Gastrocnemius medialis (tissue), 4 donors: ENCODE results near the gene HOXB8. TPM values are rescaled to one million over a fixed set of nuclear protein-coding genes. Genes with fewer than 3 reads are reported as not detected.

Source experiments
- ATAC-seq, 2 donors: fragments of 150-250 bp; one replicate each; pipeline ENCODE4 v1.9.1; 2016
- DNase-seq, 2 donors: peaks; one replicate each; pipeline ENCODE4 v3.0.0-alpha.2; 2019
- H3K27ac ChIP-seq, 4 donors: fragments of 200-600 bp; sonication (generic); 1 replicate in 1 of 4; 2 replicates in 3 of 4; pipeline ENCODE4 v1.5.1; 2016 to 2018; ENCODE audit warnings: mild to moderate bottlenecking in 2 of 4, moderate library complexity in 1 of 4
- H3K27me3 ChIP-seq, 3 donors: fragments of 200-600 bp; sonication (generic) in 2 of 3; 1 replicate in 1 of 3; 2 replicates in 2 of 3; pipeline versions ENCODE4 v1.5.1 to v1.6.0; 2016 to 2019; ENCODE audit warnings: mild to moderate bottlenecking in 1 of 3, moderate library complexity in 1 of 3
- H3K36me3 ChIP-seq, 2 donors: fragments of 200-600 bp; sonication (generic) in 1 of 2; one replicate each; pipeline ENCODE4 v1.5.1; 2017 to 2018
- H3K4me1 ChIP-seq, 2 donors: fragments of 200-600 bp; sonication (generic) in 1 of 2; one replicate each; pipeline ENCODE4 v1.5.1; 2016 to 2017; ENCODE audit warnings: mild to moderate bottlenecking in 2 of 2
- H3K4me3 ChIP-seq, 4 donors: fragments of 200-600 bp; sonication (generic) in 3 of 4; 1 replicate in 1 of 4; 2 replicates in 3 of 4; pipeline ENCODE4 v1.5.1; 2016 to 2019; ENCODE audit warnings: mild to moderate bottlenecking in 2 of 4
- H3K9me3 ChIP-seq, 3 donors: fragments of 200-600 bp; sonication (generic) in 2 of 3; 1 replicate in 1 of 3; 2 replicates in 2 of 3; pipeline ENCODE4 v1.5.1; 2016 to 2019
- POLR2A ChIP-seq, 2 donors: fragments of 450-650 bp; IDR thresholded peaks; one replicate each; pipeline ENCODE4 v1.6.1; 2017; ENCODE audit warnings: antibody characterized with exemption in 2 of 2, mild to moderate bottlenecking in 2 of 2, moderate library complexity in 2 of 2
- in situ Hi-C, 4 donors: fragments of 200-750 bp; cut with MboI; loops; one replicate each; pipeline versions ENCODE4 v1.15.0 to v1.8.0; 2017; ENCODE audit warnings: low sequenced_read_pairs in 4 of 4
- intact Hi-C: fragments of 100-400 bp; cut with DNase I; formaldehyde crosslinking; loops from one replicate; pipeline ENCODE4 v1.15.1; 2023; ENCODE audit warnings: low total_unique reads
- total RNA-seq, 4 donors: library from RNA; depleted of rRNA; stranded (reverse); fragments of >200 nt; gene quantifications; one replicate each; pipeline versions ENCODE4 v1.1.0 to v1.2.3, GENCODE V29; 2016
- TF ChIP-seq, protein P1 (sequence below), 5 experiments: fragments of 450-650 bp in 3 of 5; fragments of 200-600 bp in 2 of 5; sonication (generic) in 2 of 5; IDR thresholded peaks in 4 of 5; conservative IDR thresholded peaks in 1 of 5; 1 replicate in 4 of 5; 2 replicates in 1 of 5; pipeline ENCODE4 v1.5.1; 2016 to 2019; ENCODE audit warnings: antibody characterized with exemption in 5 of 5, mild to moderate bottlenecking in 3 of 5, moderate library complexity in 3 of 5

HOXB8 gene
- total RNA-seq, 4 donors from 2014 or later, result 0.27 TPM; not detected in 3

DNA sequence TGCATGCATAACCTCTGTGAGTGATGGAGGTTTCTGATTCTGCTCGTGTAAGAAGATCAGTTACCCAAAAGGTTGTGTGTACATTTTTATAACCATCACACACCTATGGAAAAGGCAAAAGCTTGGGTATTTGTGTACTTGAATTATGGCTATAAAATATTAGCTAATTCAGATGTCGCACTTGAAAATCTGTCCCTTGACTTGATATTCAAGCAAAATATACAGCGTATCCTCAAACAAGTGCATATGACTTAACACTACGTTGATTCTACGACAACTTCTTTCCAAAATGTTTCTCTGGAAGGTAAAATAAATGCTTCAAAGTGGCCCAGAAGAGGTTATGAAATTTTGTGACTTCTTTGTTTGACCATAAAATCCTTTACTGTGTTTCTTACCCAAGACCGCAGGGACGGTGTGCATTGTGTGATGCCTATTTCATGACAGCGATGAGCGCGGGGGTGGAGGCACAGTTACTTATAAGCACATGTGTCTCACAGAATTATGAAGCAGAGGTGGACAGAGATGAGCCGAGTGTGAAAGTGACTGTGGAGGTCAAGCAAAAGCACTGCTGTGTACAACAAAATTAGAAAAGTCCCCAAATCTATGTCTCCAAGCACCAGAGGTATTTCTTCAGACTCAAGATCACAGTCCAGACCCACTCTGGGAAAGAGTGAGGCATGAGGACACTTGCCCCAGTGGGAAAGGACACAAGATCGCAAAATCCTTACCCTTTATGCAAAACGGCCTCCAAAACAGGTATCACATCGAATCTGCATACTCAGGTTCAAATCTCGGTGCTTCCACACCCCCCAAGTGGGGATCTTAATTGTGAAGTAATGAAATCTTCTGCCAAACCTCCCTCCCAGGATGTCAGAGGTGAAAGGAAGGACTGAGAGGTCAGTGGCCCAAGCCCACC is 15.2 kb upstream of the HOXB8 start:
- in situ Hi-C loops (loop anchor here in 1 of 4 donors (25.0 kb wide), 1 partner anchor 107 kb away; the partner anchor contains the start of gene HOXB13), intact Hi-C loops (no loop called here)
- H3K4me1 ChIP-seq, result peaks cover 11 to 20% of the 10 kb centered on the region in 2 donors
- no peak for TF ChIP-seq POLR2A (IDR thresholded peaks at IDR 0.05)
- TF ChIP-seq, protein P1, sequence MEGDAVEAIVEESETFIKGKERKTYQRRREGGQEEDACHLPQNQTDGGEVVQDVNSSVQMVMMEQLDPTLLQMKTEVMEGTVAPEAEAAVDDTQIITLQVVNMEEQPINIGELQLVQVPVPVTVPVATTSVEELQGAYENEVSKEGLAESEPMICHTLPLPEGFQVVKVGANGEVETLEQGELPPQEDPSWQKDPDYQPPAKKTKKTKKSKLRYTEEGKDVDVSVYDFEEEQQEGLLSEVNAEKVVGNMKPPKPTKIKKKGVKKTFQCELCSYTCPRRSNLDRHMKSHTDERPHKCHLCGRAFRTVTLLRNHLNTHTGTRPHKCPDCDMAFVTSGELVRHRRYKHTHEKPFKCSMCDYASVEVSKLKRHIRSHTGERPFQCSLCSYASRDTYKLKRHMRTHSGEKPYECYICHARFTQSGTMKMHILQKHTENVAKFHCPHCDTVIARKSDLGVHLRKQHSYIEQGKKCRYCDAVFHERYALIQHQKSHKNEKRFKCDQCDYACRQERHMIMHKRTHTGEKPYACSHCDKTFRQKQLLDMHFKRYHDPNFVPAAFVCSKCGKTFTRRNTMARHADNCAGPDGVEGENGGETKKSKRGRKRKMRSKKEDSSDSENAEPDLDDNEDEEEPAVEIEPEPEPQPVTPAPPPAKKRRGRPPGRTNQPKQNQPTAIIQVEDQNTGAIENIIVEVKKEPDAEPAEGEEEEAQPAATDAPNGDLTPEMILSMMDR (IDR thresholded peaks at IDR 0.05 in 4 of 5, conservative IDR thresholded peaks at IDR 0.05 in 1 of 5), result no peak
- no peak overlapping the region for H3K4me3 ChIP-seq
- no peak overlapping the region for H3K27ac ChIP-seq
- peaks cover 95 to 100% (median 98%) of the 10 kb centered on the region in 3 donors for H3K27me3 ChIP-seq
- no peaks in the 10 kb centered on the region for H3K36me3 ChIP-seq
- no peaks in the 10 kb centered on the region for H3K9me3 ChIP-seq
- DNase-seq (no peak), ATAC-seq (no peak)

DNA sequence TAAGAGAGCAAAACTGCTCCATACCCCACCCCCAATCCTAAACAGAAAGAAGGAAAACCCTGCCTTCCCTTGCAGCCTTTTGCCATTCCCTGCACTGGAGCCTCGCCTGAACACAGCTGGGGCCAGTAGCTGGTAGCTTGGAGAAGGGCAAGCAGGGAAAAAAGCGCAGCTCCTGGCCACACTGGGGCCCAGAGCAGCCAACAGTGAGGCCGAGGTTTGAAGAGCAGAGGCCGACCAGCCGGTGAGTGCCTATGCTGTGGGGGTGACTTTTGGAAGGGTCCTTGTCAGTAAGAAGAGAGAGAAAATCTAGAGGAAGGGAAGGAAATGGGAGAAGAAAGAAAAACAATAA is 14.3 kb upstream of the HOXB8 start:
- intact Hi-C loops, result no loop called here

DNA sequence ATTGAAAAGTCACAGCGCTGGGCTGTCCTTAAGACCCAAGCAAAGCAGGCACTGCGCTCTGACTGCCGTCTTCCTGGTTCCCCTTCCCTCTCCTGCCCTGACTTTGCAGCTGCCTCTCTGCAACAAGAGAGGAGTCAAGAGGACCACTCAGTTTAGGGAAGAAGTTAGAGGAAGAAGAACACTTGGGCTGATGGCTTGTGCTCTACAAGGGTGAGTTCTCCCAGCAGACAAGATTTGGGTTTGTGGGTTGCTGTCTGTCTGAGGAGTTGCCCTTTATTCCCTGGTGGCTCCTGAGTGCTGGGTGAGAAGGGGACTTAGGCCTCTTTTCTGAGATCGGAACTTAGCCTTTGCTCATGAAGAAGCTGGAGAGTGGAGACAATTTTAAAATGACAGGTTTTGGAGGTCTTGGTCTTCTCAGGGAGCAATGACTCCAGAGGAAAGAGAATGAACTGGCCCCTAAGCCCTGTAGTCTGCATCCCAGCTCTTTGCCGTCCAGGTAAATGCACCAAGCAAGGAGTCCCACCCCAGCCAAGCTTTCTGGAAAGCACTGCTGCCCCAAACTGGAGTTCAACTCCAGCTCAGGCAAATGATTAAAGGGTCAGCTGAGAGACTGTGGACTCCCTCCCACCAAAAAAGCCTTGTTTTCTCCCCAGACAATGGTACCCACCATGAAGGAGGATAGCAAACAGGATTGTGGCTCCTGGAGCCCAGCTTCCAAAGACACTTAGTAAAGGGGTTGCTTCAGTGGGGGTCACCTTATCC is 13.7 kb upstream of the HOXB8 start:
- Histone ChIP-seq H3K4me3 (no peak overlapping the region), H3K27me3 (peaks cover 95 to 100% (median 98%) of the 10 kb centered on the region in 3 donors), H3K9me3 (no peaks in the 10 kb centered on the region), H3K36me3 (no peaks in the 10 kb centered on the region), H3K27ac (no peak overlapping the region), H3K4me1 (peaks cover 13 to 26% of the 10 kb centered on the region in 2 donors)
- DNase-seq, result no peak
- in situ Hi-C loops, result loop anchor here in 1 of 4 donors (10.0 to 25.0 kb wide), 2 partner anchors 108 to 324 kb away; partner anchors contain the start of gene HOXB13
- intact Hi-C loops, result no loop called here
- TF ChIP-seq, protein P1 (IDR thresholded peaks at IDR 0.05 in 4 of 5, conservative IDR thresholded peaks at IDR 0.05 in 1 of 5), result no peak
- ATAC-seq, result no peak

More for the DNA sequence above, 14.3 kb upstream of the HOXB8 start:
- no peak for TF ChIP-seq POLR2A (IDR thresholded peaks at IDR 0.05)
- TF ChIP-seq, protein P1 (IDR thresholded peaks at IDR 0.05 in 4 of 5, conservative IDR thresholded peaks at IDR 0.05 in 1 of 5), result no peak
- no peak for ATAC-seq
- Histone ChIP-seq H3K9me3 (no peaks in the 10 kb centered on the region), H3K36me3 (no peaks in the 10 kb centered on the region), H3K27ac (no peak overlapping the region), H3K27me3 (peaks cover 95 to 100% (median 98%) of the 10 kb centered on the region in 3 donors), H3K4me3 (no peak overlapping the region), H3K4me1 (peaks cover 13 to 26% of the 10 kb centered on the region in 2 donors)
- no peak for DNase-seq
- in situ Hi-C loops, result loop anchor here in 1 of 4 donors (10.0 to 25.0 kb wide), 2 partner anchors 108 to 325 kb away; partner anchors contain the start of gene HOXB13

DNA sequence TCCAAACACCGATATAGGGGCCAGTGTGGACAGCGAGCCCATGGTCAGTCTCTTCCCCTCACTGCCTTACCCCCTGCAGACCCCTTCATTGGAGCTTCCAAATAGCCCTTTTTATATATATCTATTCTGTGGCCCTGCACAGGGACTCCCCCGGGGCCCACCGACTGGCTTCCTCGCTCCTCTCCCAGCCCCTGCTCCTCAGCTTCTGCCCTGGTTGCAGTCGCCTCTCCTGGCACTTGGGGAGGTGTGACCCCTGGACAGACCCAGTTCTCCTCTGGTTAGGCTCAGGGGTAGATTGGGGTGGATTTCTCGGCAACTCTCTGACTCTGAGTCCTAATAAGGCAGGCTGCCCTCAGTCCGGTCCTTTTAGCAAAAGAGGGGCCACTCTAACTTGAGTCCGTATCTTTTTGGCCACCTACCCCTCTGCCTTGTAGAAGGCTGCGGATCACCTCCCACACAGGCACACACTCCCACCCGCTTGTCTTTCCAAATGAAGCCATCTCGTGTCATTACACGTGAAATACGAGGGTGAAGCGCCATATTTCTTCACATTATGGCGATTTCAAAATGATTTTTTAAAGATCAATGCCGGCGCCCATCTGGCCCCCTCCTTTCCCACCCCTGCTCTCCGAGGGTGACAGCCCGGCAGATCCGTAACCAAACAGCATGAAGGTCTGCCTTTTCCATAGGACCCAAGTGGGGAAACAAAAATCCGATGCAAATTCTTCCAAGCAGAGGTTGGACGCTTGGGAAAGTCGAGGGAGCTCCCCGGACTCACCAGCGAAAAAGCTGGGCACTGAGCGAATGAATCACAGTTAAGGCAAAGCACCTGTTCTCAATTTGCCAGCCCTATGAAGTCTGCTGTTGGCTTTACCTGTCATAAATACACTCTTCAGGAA is 12.8 kb upstream of the HOXB8 start:
- Histone ChIP-seq H3K9me3 (no peaks in the 10 kb centered on the region), H3K27ac (no peak overlapping the region), H3K4me1 (peaks cover 13 to 26% of the 10 kb centered on the region in 2 donors), H3K4me3 (no peak overlapping the region), H3K27me3 (peaks cover 94 to 100% (median 98%) of the 10 kb centered on the region in 3 donors), H3K36me3 (no peaks in the 10 kb centered on the region)
- TF ChIP-seq, protein P1 (IDR thresholded peaks at IDR 0.05 in 4 of 5, conservative IDR thresholded peaks at IDR 0.05 in 1 of 5), result no peak
- TF ChIP-seq POLR2A (IDR thresholded peaks at IDR 0.05), result no peak
- DNase-seq, result no peak
- ATAC-seq, result no peak
- intact Hi-C loops, result no loop called here
- in situ Hi-C loops, result loop anchor here in 1 of 4 donors (10.0 to 25.0 kb wide), 2 partner anchors 109 to 323 kb away; partner anchors contain the start of gene HOXB13
